ENCODE results near the gene EFCAB9.

DNA sequence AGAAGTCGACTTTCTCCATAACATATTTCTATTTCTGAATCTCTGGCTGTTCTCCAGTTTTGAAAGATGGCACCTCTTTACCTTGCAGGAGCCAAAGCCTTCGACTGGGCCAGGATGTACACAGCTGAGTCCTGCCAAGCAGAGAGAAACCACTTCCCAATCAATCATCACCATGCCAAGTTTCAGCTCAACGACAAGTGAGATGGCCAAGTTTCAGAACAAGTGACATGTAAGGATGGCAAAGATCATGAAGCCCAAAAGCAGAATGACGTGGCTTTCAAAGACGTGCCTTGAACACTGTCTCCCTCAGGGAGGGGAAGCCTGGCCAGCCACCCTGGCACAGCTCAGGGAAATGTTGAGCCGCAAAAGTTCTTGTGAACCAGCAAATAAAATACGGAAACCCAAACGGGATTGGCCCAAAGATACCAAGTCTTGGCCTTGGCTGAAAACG is 23.7 kb upstream of the EFCAB9 start:
- TF ChIP-seq, protein P1, sequence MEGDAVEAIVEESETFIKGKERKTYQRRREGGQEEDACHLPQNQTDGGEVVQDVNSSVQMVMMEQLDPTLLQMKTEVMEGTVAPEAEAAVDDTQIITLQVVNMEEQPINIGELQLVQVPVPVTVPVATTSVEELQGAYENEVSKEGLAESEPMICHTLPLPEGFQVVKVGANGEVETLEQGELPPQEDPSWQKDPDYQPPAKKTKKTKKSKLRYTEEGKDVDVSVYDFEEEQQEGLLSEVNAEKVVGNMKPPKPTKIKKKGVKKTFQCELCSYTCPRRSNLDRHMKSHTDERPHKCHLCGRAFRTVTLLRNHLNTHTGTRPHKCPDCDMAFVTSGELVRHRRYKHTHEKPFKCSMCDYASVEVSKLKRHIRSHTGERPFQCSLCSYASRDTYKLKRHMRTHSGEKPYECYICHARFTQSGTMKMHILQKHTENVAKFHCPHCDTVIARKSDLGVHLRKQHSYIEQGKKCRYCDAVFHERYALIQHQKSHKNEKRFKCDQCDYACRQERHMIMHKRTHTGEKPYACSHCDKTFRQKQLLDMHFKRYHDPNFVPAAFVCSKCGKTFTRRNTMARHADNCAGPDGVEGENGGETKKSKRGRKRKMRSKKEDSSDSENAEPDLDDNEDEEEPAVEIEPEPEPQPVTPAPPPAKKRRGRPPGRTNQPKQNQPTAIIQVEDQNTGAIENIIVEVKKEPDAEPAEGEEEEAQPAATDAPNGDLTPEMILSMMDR (IDR thresholded peaks at IDR 0.05), result no peak
- no peak for TF ChIP-seq POLR2A (IDR thresholded peaks at IDR 0.05)

Measured in adrenal gland (tissue), 5 donors.